Astrocyte of the hippocampus (primary cell): ENCODE results near the gene SLC39A6.
A peak's percentile ranks its signal among the peaks of the same experiment; 100 is the strongest.
"Not testable (repeated sequence)": the region's sequence is repeated elsewhere in the genome, so short reads cannot be mapped to it uniquely, and the experiment has no call there.

Experiments
- DNase-seq: peaks from one replicate; pipeline ENCODE4 v3.0.0; 2011; ENCODE audit warnings: low read depth, low spot score

The SLC39A6 gene

DNA sequence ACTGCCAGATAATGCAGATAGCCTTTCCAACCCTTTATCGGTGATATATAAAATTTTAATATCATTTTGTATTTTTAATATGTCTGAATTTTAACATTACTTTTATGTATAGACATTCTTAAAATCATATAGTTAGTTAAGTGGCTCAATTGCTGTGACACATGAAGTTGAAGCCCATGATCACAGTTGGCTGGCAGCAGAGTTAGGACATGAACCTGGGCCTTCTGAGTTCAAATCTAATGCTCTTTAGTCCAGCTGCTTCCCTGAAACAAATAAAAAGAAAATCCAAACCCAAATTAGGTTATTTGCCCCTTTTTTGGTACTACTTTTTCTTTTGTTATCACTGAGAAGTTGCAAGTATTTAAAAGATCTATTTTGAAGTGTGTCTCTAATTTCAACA, 6.1 kb upstream of the SLC39A6 start:
- DNase-seq = no peak

DNA sequence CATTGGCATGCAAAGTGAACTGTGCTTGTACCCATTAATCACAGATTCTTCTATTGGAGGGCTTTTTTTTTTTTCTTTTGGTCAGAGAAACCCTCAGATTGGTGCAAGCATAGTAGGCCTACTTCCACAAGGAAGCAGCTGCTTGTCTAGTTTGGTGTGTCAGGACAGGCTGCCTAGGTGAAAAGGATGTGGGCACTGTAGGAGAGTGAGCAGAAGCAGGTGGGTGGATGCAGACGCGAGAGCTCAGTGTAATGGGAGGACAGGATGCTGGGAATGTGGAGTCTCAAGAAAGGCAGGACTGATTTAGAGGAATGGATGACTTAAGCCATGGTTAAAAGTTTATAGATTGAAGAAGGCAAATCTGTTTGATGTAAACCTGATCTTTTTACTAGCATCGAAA, 3.6 kb upstream of the SLC39A6 start:
- DNase-seq = no peak

DNA sequence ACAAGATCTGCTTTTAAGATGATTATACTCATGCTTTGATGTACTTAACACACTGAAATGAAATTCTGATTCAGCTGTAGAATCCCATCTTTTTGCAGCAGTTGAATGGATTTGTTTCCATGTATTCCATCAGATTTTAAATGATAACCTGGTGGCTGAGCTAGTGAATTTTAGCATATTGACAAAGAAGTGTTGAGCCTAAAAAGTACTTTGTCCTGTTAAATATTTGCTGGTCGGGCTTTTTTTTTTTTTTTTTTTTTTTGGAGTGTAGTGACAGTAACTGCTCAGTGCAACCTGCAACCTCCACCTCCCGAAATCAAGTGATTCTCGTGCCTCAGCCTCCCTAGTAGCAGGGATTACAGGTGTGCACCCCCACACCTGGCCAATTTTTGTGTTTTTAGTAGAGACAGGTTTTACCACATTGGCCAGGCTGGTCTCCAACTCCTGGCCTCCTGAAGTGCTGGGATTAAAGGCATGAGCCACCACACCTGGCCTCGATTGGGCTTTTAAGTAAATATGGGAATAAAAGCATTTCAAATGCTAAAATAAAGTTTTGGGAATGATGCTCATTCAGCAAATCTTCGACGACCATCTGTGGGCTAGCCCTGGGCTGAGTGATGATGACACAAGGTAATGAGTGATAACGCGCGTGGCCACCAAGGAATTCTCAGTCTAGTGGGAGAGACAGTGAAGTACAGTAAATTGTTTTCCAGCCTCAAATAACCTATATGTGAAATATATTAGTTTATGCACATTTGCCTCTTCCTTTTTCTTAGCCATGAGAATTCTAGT, 2.7 kb upstream of the SLC39A6 start:
- DNase-seq = no peak

DNA sequence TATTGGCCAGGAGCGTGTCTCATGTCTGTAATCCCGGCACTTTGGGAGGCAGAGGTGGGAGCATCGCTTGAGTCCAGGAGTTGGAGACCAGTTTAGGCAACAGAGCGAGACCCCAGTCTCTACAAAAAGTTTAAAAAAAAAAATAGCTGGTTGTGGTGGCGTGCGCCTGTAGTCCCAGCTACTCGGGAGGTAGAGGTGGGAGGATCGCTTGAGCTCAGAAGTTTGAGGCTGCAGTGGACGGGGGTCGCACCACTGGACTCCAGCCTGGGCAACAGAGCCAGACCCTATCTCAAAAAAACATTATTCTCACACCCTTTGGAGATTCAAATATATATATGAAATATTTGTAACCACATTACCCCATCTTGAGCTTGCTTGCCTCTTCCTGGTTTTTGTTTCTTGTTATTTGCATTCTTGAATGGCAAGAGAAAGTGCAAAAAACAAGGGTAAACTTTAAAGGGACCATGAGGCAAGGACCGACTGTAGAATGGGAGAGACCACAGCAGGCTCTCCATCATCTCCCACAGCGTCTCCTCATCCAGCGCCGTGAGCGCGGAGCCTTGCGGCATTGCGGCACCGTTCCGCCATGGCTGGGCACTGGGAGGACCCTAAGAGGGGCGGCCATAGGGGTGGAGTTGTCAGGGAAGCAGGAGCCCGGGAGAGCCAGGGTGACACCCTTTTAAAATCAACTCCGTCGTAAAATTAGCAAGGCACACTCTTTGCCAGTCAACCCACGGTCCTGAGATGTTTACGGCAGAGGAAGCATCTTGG, 1.9 kb upstream of the SLC39A6 start:
- no peak for DNase-seq

DNA sequence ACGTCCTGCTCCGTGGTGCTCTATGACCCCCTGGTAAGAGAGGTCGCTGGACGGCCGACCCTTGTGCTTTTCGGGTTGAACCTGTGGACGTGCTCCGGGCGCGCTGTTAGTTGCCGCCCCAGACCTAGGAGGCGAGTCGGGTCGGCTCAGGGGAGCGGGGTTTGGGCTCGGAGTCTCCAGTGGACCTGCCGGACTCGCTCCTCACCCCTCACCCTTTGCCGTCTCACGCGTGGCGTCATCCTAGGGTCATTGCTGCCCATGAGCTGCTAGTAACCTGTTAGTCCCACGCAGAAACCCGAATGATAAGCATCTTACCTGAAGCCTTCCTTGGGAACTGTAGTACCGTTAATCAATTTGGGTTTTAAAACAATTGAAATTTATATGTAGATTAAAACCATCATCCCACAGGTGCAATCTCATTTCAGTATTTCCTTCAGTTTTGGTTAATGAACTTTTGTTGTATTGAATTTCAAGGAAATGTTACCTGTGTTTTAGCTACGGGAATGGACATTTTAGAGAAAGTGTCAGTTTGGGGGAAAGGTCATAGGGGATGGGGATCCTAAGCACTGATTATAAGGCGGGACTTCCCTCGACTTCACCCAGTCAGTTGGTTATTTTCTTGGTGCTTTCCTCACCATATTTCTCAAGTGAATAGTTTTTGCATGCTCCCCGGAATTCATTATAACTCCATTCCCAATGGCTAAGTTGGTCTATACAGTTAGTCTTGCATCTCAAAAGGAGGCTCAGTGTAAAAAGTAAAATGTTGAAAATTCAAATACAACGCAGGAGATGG, 1.1 kb upstream of the SLC39A6 start:
- DNase-seq = peak; percentile 2

DNA sequence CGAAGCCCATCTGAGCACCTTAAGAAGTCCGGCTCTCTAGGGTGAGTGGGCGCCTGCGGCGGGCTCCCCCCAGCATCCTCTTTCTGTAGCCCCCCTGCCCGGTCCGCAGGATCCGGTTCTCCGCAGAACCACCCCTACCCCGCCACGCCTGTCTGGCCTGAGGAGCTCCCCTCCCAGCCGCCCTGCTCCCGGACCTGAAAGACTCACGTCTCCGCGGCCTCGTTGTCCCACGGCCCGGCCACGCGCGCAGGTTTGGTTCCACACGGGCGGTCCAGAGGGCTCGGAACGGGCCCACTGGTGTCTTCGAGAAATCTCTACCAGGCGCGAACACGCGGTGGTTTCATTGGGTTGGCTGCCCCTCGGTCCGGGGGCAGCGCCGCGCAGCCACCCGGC, 237 bp downstream of the SLC39A6 start:
- no peak for DNase-seq

DNA sequence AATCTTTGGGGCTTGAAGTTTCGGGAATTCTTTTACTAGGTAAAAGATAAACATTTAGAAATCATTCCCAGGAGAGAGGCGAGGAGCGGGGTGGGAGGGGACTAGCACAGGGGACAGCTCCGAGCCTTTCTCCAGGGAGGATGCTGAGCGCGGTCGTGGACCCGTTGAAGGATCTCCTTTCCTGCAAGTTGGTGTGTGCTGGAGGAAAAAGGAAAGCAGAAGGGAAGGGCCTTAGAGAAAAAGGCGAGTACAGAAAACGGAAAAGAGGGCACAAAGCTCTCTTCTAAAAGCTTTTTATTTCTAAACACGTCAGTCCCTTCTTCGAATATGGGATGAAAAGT, 640 bp downstream of the SLC39A6 start:
- DNase-seq = peak; percentile 60

DNA sequence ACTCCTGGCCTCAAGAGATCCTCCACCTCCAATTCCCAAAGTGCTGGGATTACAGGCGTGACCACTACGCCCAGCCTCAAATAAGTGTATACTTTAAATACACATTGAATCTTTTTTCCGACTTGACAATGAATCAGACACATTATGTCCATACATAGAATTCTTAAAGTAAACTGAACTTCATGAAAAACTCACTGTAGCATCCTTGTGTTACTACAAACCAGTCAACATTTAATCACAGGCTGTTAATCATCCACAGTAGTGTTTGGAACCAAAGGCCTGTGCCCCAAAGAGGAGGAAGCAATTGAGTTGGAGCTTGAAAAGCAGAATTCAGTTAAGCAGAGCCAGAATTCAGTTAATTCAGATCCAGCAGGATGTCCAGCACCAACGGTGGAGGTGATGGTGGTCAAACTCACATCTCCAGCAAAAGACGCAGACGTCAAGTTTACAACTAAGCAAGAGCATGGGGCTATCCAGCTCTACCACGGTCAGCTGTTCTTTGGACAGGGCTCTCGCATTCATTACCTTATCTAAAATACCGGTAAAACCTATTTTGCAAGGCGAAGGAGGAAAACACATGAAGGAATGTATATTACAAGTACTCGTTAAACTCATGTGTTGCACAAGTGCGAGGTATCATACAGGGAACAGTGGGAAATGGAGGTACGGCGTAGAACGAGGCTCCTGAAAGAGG, 1.2 kb downstream of the SLC39A6 start:
- DNase-seq = peak; percentile 29

DNA sequence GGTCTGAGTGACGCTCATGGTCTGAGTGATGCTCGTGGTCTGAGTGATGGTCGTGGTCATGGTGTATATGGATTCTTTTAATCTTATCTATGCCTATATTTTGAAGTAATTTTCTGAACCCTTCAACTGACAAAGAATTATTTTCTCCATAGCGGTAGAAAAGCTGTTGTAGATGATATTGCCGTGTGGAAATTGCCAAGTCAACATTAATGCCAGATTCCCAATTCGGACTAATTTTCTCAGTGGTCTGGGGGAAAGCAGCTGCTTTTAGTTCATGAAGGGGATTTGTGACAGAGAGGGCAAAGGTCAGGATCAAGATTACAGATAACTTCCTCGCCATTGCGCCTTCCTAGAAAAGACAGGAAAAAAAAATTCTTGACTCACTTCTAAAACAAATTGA, 2.5 kb downstream of the SLC39A6 start:
- no peak for DNase-seq

DNA sequence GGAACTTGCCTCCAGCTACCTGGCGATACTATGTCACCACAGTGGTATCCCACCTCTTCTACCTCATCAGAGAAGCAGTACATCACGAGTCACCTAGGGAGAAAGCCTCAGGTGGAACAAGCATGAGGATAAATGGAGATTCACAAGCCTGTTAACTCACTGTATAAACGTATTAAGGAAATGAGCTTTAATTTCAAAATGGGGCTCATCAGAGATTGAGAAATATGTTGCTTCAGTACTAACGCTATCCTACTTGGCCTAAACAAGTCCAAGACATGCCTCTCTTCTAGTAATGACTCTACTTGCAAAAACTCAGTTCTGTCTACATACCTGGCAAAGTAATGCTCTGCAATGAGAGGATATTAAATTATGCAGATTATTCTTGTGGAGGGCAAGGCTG, 4.3 kb downstream of the SLC39A6 start:
- no peak for DNase-seq

DNA sequence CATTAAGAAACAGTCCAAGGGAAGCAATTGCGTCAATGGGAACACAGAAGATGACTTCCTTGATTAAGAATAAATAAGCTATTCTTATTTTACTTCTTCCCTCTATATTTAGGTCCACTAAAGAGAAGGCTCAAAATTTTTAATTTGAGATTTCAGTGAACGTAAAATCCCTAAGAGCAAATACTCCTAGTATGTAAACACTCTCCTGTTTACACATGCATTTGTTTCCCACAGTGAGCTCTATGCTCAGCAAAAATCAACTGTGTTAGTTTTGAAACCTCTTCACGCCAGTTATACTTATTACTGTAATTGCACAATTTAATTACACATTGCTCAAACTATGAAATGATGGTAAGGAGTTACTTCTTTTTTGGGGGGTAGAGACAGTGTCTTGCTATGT, 8.8 kb downstream of the SLC39A6 start:
- DNase-seq = no peak

DNA sequence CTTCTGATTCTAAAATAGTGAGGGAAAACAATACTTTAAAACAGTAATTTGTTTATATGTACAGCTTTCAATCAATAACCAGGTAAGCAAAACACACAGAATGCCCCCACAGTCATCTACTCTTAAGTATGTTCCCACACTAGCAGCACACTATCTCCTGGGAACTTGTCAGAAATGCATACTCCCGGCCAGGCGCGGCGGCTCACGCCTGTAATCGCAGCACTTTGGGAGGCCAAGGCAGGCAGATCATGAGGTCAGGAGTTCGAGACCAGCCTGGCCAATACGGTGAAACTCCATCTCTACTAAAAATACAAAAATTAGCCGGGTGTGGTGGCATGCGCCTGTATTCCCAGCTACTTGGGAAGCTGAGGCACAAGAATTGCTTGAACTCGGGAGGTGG, 12.4 kb downstream of the SLC39A6 start:
- not testable (repeated sequence) for DNase-seq

DNA sequence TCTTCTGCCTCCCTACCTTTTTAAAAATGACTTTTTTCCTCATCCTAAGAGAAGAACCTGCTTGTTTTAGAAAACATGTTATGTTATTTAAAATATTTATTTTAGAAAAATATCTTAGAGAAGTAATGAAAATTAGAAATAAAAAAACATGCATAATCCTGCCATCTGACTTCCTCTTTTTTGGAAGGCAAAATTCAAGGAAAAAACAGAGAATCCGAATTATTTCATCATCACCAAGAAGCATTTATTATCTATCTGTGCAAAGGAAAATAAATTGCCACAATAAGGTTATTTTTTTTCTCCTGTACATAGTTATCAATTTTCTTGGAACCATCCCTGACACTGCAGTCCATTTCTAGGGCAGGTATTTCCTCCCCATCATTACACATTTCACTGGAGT, 14.4 kb downstream of the SLC39A6 start:
- no peak for DNase-seq

DNA sequence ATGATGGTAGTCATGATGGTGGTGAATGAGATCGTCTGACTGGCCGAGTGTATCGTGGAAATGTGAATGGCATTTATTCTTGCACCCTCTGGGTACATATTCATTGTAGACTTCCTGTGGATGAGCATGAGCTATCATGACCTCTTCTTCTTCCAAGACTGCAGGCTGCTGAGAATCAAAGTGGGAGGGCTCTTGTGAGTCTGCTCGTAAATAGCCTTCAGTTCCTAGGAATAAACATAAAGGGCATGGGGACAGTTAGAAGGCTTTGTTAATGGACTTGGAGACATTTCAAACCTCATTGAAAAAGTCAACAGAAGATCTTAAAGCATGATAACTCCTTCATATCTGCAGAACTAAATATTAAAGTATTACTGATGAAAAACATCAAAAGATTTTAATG, 14.9 kb downstream of the SLC39A6 start:
- DNase-seq = no peak

DNA sequence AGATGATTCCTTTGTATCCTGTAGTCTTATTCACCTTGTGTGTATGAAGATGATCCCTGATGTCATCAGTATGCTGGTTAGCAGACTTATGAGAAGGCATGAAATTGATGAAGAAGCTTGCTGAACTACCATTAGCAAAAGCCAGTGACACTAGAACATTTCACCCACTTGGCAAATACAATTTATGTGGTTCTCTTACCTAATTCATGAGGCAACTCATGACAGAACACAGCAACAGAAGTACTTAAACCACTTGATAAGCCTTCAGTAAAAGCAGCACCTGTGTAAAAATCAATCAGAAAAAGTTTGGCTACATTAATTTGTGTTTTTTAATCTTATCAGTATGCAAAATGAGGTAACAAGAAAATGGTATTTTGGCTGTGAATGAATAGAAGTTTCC, 16.8 kb downstream of the SLC39A6 start:
- DNase-seq = no peak

DNA sequence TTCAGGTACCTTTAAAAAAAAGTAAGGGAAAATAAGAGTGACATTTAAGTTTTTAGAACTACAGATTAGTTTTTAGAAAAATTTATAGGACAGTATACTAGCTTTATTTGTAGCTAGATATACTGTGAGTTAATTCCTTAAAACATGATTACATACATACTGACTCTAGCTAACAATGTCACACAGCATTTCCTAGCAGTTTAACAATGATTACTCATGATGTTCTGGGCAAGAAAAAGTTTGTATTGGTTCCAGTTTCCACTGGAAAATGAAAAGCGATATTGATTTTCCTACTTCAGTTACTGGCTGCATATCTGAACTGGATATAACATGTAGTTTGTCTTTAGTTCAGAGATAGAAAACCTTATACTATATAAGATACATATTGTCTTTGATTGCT, 19.4 kb downstream of the SLC39A6 start:
- no peak for DNase-seq

DNA sequence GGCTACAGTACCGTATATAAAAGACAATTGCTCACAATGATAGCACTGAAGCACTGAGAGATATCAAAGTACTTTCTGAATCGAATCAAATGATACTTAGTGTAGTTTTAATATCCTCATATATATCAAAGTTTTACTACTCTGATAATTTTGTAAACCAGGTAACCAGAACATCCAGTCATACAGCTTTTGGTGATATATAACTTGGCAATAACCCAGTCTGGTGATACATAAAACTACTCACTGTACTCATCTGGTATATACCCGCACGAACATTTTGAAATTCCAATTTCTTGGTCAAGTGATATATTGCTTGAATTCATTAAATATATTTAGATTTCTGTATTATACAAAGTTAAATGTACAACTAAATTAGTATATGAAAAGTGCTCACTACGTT, 20.5 kb downstream of the SLC39A6 start:
- DNase-seq = no peak

DNA sequence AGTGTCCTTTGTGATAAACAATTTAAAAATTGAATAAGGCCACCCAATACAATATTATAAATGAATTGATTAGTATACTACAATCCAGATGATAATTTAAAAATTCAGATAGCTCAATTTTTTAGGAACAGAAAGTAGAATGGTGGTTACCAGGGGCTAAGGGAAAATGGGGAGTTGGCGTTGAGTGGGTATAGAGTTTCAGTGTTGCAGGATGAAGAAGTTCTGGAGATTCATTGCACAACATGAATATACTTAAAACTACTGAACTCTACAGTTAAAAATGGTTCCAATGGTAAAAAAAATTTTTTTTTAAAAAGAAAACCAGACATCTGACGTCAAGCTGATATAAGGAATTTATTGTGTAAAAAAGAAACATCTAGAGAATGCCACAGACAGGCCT, 20.9 kb downstream of the SLC39A6 start:
- DNase-seq = no peak

DNA sequence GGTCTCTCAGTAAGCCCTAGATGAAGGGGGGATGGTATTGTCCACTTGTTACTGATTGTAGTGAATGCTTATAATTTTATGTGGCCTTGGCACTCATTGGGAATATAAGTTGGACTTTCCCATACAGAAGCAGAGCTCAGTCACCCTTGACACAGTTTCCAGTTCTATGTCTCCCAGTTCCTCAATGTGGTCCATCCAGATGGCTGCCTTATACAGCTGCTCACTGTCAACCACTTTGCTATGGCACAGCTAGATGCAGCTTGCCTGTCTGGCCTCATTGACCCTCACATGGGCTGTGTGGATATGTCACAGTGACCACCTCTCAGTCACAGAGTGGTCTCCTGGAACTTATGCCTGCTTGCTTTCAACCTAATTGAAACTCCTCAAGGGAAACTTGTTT, 21.7 kb downstream of the SLC39A6 start:
- DNase-seq = no peak

DNA sequence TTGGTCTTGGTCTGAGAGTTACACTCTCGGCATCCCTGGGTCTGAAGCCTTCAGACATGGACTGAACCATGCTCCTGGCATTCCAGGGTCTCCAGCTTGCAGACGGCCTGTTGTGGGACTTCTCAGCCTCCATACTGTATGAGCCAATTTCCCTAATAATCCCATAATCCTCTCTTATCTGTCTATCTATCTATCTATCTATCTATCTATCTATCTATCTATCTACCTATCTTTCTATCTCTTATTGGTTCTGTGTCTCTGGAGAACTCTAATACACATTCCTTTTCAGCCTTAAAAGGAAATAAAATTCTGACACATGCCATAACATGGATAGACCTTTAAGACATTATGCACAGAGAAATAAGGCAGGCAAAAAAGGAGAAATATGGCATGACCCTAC, 24.4 kb downstream of the SLC39A6 start:
- DNase-seq = no peak

DNA sequence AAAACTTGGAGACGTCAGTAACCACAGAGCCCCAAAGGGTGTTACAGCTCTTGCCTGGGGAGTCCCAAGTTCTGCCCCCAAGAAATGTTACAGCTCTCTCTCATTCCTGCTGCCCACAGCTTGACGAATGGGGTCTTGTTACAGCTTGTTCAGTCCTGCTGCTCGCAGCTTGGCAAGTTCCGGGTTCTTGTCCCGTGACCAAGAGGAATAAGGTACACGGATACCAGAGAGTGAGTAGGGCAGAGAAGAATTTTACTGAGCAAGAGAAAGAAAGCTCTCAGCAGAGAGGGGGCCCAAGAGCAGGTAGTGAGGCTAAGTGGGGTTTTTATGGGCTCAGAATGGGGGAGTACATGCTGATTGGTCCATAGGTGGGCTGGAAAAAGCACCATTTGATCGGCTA, 27.2 kb downstream of the SLC39A6 start:
- DNase-seq = no peak

DNA sequence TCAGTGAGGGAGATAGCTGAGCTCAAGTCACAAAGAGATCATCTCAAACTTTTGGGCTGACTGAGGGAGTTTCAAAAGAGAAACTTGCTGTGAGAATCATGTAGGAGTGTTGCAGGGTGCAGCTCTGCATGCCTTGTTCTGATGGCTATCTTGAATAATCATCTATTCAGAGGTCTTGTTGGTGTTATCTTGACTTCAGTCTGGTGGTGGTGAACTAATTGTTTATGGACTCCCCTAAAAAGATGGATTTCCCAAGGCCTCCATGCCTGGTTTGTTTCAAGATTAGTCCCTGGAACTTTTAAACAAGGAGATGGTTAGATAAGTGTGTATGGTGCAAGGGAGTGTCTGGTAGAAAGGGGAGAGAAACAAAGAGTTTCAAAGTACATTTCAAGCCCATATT, 29.8 kb downstream of the SLC39A6 start:
- DNase-seq = no peak
